ENCODE measurements around the gene LDAF1. TPM values are rescaled to one million over a fixed set of nuclear protein-coding genes. Genes with fewer than 3 reads are reported as not detected.

Gene LDAF1
- polyA plus RNA-seq, 1 experiment: 31.1 TPM

GRCh38 chr16:21206550-21206949, 48.1 kb downstream of the LDAF1 start:
- no peak for DNase-seq (ENCODE audit: low read depth)
- TF ChIP-seq CTCF (IDR thresholded peaks at IDR 0.05; ENCODE audit: insufficient read depth, low read depth, low read length): no peak
- POLR2A ChIA-PET: no interaction called here
- CTCF ChIA-PET: interaction anchor here (1.0 kb wide), 1 partner anchor 89 kb away, joined by 3 read pairs; no protein-coding TSS in a partner anchor
- no peak overlapping the region for H3K4me3 ChIP-seq (ENCODE audit: low read depth, low read length)
- H3K27me3 ChIP-seq (ENCODE audit: control insufficient read depth, insufficient read depth, low read length): peaks cover 5% of the 10 kb centered on the region
- H3K36me3 ChIP-seq (ENCODE audit: control insufficient read depth, insufficient read depth, low read length): no peaks in the 10 kb centered on the region

- POLR2A ChIA-PET: no interaction called here
- Histone ChIP-seq H3K4me3 (ENCODE audit: low read depth, low read length) (no peak overlapping the region), H3K27me3 (ENCODE audit: control insufficient read depth, insufficient read depth, low read length) (peaks cover 3% of the 10 kb centered on the region), H3K36me3 (ENCODE audit: control insufficient read depth, insufficient read depth, low read length) (no peaks in the 10 kb centered on the region)
- CTCF ChIA-PET: interaction anchor here (0.6 to 1.1 kb wide), 2 partner anchors 8 to 52 kb away, joined by 3 to 4 read pairs; no protein-coding TSS in a partner anchor
- DNase-seq (ENCODE audit: low read depth): no peak
- TF ChIP-seq CTCF (IDR thresholded peaks at IDR 0.05; ENCODE audit: insufficient read depth, low read depth, low read length): no peak
These were observed 50.2 kb downstream of the LDAF1 start for GRCh38 chr16:21208446-21209230.

- ChIA-PET CTCF (no interaction called here), POLR2A (no interaction called here)
- TF ChIP-seq CTCF (IDR thresholded peaks at IDR 0.05; ENCODE audit: insufficient read depth, low read depth, low read length): no peak
- peaks cover 2% of the 10 kb centered on the region for H3K27me3 ChIP-seq (ENCODE audit: control insufficient read depth, insufficient read depth, low read length)
- H3K36me3 ChIP-seq (ENCODE audit: control insufficient read depth, insufficient read depth, low read length): no peaks in the 10 kb centered on the region
- H3K4me3 ChIP-seq (ENCODE audit: low read depth, low read length): no peak within 1 kb of the TSS
- DNase-seq (ENCODE audit: low read depth): no peak
These were observed 53.0 kb downstream of the LDAF1 start, which contains the start of gene ZP2 for GRCh38 chr16:21211486-21211885. TSS of gene ZP2 (minus strand) at chr16:21211574. CDS start at chr16:21211547, 27 bp downstream.

GRCh38 chr16:21214086-21214485, 55.6 kb downstream of the LDAF1 start:
- no peak for TF ChIP-seq CTCF (IDR thresholded peaks at IDR 0.05; ENCODE audit: insufficient read depth, low read depth, low read length)
- ChIA-PET POLR2A (no interaction called here), CTCF (interaction anchor here (1.3 to 2.6 kb wide), 2 partner anchors 25 to 65 kb away, joined by 3 to 7 read pairs; no protein-coding TSS in a partner anchor)
- Histone ChIP-seq H3K36me3 (ENCODE audit: control insufficient read depth, insufficient read depth, low read length) (no peaks in the 10 kb centered on the region), H3K27me3 (ENCODE audit: control insufficient read depth, insufficient read depth, low read length) (no peaks in the 10 kb centered on the region), H3K4me3 (ENCODE audit: low read depth, low read length) (no peak overlapping the region)
- DNase-seq (ENCODE audit: low read depth): no peak

- no peak overlapping the region for H3K4me3 ChIP-seq (ENCODE audit: low read depth, low read length)
- TF ChIP-seq CTCF (IDR thresholded peaks at IDR 0.05; ENCODE audit: insufficient read depth, low read depth, low read length): no peak
- ChIA-PET POLR2A (no interaction called here), CTCF (no interaction called here)
- no peak for DNase-seq (ENCODE audit: low read depth)
- H3K36me3 ChIP-seq (ENCODE audit: control insufficient read depth, insufficient read depth, low read length): no peaks in the 10 kb centered on the region
- H3K27me3 ChIP-seq (ENCODE audit: control insufficient read depth, insufficient read depth, low read length): no peaks in the 10 kb centered on the region
These were observed 58.6 kb downstream of the LDAF1 start for GRCh38 chr16:21217121-21217520.

Measured in BJ (cell line).